ENCODE results near the gene RBM17. TPM values are rescaled to one million over a fixed set of nuclear protein-coding genes. Genes with fewer than 3 reads are reported as not detected.
A peak's percentile ranks its signal among the peaks of the same experiment; 100 is the strongest.
"Not testable (repeated sequence)": the region's sequence is repeated elsewhere in the genome, so short reads cannot be mapped to it uniquely, and the experiment has no call there.

The RBM17 gene
- polyA plus RNA-seq, 1 donor = 107 TPM

DNA sequence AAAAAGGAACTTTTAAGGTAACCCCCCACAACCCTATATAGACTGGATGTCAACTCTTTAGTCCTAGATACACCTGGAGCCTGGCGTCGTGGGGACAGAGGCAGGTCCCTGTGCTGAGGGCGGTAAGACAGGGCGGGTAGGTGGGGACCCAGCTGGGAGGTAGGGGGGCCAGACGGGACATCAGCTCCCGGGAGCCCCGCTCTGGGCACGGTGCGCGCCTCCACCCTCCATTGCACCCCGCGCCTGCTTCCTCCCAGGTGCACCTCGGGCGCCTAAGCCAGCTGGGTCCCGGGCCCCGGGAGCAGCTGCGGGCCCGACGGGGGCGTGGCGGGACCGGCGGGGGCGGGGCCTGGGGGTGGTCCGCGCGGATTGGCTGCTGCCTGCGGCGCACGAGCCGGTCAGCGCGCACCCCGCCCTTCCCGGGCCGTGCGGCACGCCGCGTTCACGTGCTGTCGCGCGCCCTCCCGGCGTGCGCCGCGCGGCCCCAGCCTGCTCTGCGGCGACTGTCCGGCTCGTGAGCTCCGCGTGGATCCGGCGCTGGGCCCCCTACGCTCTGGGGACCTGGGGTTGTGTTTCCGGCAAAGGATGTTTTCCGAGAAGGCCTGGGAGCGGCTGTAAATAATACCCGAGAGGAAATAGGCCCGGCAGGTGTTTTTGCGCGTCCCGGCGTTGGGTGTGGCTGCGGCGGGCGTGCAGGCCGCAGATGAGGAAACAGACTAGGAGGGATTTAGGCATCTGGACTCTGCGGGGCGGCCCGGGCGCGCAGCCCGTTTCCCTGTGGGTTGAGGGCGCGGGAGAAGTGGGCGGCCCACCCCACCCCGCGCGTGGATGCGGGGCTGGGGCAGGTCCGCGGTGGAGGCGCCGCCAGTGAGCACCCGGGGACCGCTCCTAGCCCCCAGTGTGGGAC lies 74.8 kb downstream of the RBM17 start:
- DNase-seq = peak; percentile 96

- no peak for DNase-seq
Observed at GRCh38 chr10:6164271-6165095, 75.6 kb downstream of the RBM17 start.

- no peak for DNase-seq
Observed at GRCh38 chr10:6165221-6165725, 76.4 kb downstream of the RBM17 start.

- DNase-seq = not testable (repeated sequence)
Observed at GRCh38 chr10:6165933-6166332, 77.1 kb downstream of the RBM17 start.

Other genes starting within 250 kb of the RBM17 start
- gene ANKRD16, start 199.1 kb upstream of the RBM17 start, polyA plus RNA-seq (ENCODE audit: insufficient read length) = 6.4 TPM
- gene FBH1, start 198.8 kb upstream of the RBM17 start, polyA plus RNA-seq (ENCODE audit: insufficient read length) = 44.1 TPM
- gene IL15RA, start 111.5 kb upstream of the RBM17 start, polyA plus RNA-seq (ENCODE audit: insufficient read length) = 3.2 TPM
- not detected for gene IL2RA, start 26.7 kb upstream of the RBM17 start, polyA plus RNA-seq (ENCODE audit: insufficient read length)
- 22.6 TPM for gene PFKFB3, start 113.9 kb downstream of the RBM17 start, polyA plus RNA-seq (ENCODE audit: insufficient read length)

Measured in hindlimb muscle (tissue), 1 donor.